IMR-90 (cell line): Measurements from ENCODE around the gene SLC16A5. TPM values are rescaled to one million over a fixed set of nuclear protein-coding genes. Genes with fewer than 3 reads are reported as not detected.

Source experiments
- ATAC-seq: fragments of 200-7000 bp; cut with Tn5 transposase; 2 replicates; pipeline ENCODE4 v1.9.1; 2020; ENCODE audit warnings: low read depth, mild to moderate bottlenecking, moderate library complexity
- BruUV-seq: library from RNA; stranded (reverse); fragments of 400-500 nt; replicated peaks from 2 replicates; lab custom pipeline; 2021; lab: Mats Ljungman, UMichigan
- CTCF ChIA-PET: fragments of 300-600 bp; formaldehyde crosslinking; extraction: SDS; loops from one replicate; lab custom pipeline; 2021; ENCODE audit warnings: antibody characterized with exemption; lab: Yijun Ruan, JAX
- POLR2A ChIA-PET: fragments of 300-600 bp; sonication (Branson Sonifier 250); formaldehyde crosslinking; loops from one replicate; lab custom pipeline; 2022; ENCODE audit warnings: antibody characterized with exemption; ENCODE audit not compliant: unreplicated experiment; lab: Charles Lee
- DNase-seq: peaks from one replicate; pipeline ENCODE4 v3.0.0; 2013
- H2AFZ ChIP-seq: replicated peaks from 2 replicates; pipeline ENCODE3; 2013; ENCODE audit warnings: low read length, mild to moderate bottlenecking; ENCODE audit not compliant: poor library complexity
- H2AK5ac ChIP-seq: 2 replicates; pipeline ENCODE4 v1.6.1; 2013; ENCODE audit warnings: low read depth, low read length, inconsistent platforms
- H2AK9ac ChIP-seq: replicated peaks from 2 replicates; pipeline ENCODE3; 2013; ENCODE audit warnings: mild to moderate bottlenecking, low read depth, low read length, moderate library complexity; ENCODE audit not compliant: poor library complexity
- H2BK120ac ChIP-seq: 2 replicates; pipeline ENCODE4 v1.6.1; 2013; ENCODE audit warnings: low read depth, low read length, inconsistent platforms
- H2BK15ac ChIP-seq: 3 replicates; pipeline ENCODE4 v1.6.1; 2013; ENCODE audit warnings: low read depth, low read length, inconsistent platforms
- H2BK20ac ChIP-seq: 2 replicates; pipeline ENCODE4 v1.6.1; 2013; ENCODE audit warnings: low read depth, mild to moderate bottlenecking, inconsistent platforms, low read length, moderate library complexity
- H2BK5ac ChIP-seq: 2 replicates; pipeline ENCODE4 v1.6.1; 2013; ENCODE audit warnings: mild to moderate bottlenecking, low read depth, low read length, inconsistent platforms; ENCODE audit not compliant: poor library complexity, severe bottlenecking
- H3K14ac ChIP-seq: replicated peaks from 2 replicates; pipeline ENCODE4 v1.6.1; 2013; ENCODE audit warnings: low read depth, low read length, inconsistent platforms
- H3K18ac ChIP-seq: 2 replicates; pipeline ENCODE4 v1.6.1; 2013; ENCODE audit warnings: low read depth, low read length, control low read depth
- H3K23ac ChIP-seq: 2 replicates; pipeline ENCODE4 v1.6.1; 2013; ENCODE audit warnings: low read depth, low read length, inconsistent platforms
- H3K27ac ChIP-seq: 2 replicates; pipeline ENCODE4 v1.5.1; 2013; ENCODE audit warnings: mild to moderate bottlenecking, control low read depth, low read length; ENCODE audit not compliant: insufficient read depth
- H3K27me3 ChIP-seq: 2 replicates; pipeline ENCODE4 v1.6.1; 2013; ENCODE audit warnings: low read length; ENCODE audit not compliant: control insufficient read depth, insufficient read depth
- H3K36me3 ChIP-seq: 2 replicates; pipeline ENCODE4 v1.6.1; 2013; ENCODE audit warnings: low read length, mixed read lengths; ENCODE audit not compliant: control insufficient read depth, insufficient read depth
- H3K4ac ChIP-seq: 2 replicates; pipeline ENCODE4 v1.6.1; 2013; ENCODE audit warnings: low read depth, low read length, inconsistent platforms
- H3K4me1 ChIP-seq: 2 replicates; pipeline ENCODE4 v1.6.1; 2013; ENCODE audit warnings: low read length, mixed read lengths; ENCODE audit not compliant: control insufficient read depth, insufficient read depth
- H3K4me2 ChIP-seq: 2 replicates; pipeline ENCODE4 v1.6.1; 2013; ENCODE audit warnings: low read depth, mild to moderate bottlenecking, control low read depth, low read length, moderate library complexity
- H3K4me3 ChIP-seq: 2 replicates; pipeline ENCODE4 v1.5.1; 2013; ENCODE audit warnings: low read depth, mild to moderate bottlenecking, control low read depth, low read length, moderate library complexity; ENCODE audit not compliant: insufficient read depth
- H3K56ac ChIP-seq: 2 replicates; pipeline ENCODE4 v1.6.1; 2013; ENCODE audit warnings: low read length, inconsistent platforms; ENCODE audit not compliant: insufficient read depth; ENCODE audit errors: extremely low read depth
- H3K79me1 ChIP-seq, 2 experiments: 2 replicates each; pipeline ENCODE4 v1.6.1; 2013; ENCODE audit warnings: low read length in 2 of 2, inconsistent platforms in 1 of 2, low read depth in 1 of 2
- H3K9ac ChIP-seq: 2 replicates; pipeline ENCODE4 v1.6.1; 2013; ENCODE audit warnings: low read depth, low read length, control low read depth
- H3K9me1 ChIP-seq: 2 replicates; pipeline ENCODE4 v1.6.1; 2013; ENCODE audit warnings: low read length, inconsistent platforms; ENCODE audit not compliant: insufficient read depth
- H3K9me3 ChIP-seq: 2 replicates; pipeline ENCODE4 v1.6.1; 2013; ENCODE audit warnings: low read length; ENCODE audit not compliant: control insufficient read depth, insufficient read depth
- H4K20me1 ChIP-seq: 2 replicates; pipeline ENCODE4 v1.6.1; 2013; ENCODE audit warnings: low read length, inconsistent platforms; ENCODE audit not compliant: insufficient read depth
- H4K5ac ChIP-seq: 2 replicates; pipeline ENCODE4 v1.6.1; 2013; ENCODE audit warnings: mild to moderate bottlenecking, low read depth, low read length, control low read depth
- H4K8ac ChIP-seq, 2 experiments: 2 replicates each; pipeline ENCODE4 v1.6.1; 2013; ENCODE audit warnings: low read depth in 2 of 2, low read length in 2 of 2, control low read depth in 1 of 2, inconsistent platforms in 1 of 2
- H4K91ac ChIP-seq: 2 replicates; pipeline ENCODE4 v1.6.1; 2013; ENCODE audit warnings: low read depth, low read length, inconsistent platforms; ENCODE audit not compliant: insufficient read depth
- BHLHE40 ChIP-seq: fragments of 150-350 bp; IDR thresholded peaks from 2 replicates; pipeline ENCODE4 v1.6.1; 2016; ENCODE audit warnings: mild to moderate bottlenecking, low read depth, low read length
- CEBPB ChIP-seq: IDR thresholded peaks from 2 replicates; pipeline ENCODE4 v1.6.1; 2012; ENCODE audit warnings: low read depth, low read length, improper control_type of control experiment
- CHD1 ChIP-seq: IDR thresholded peaks from 2 replicates; pipeline ENCODE4 v1.6.1; 2012; ENCODE audit warnings: low read depth, low read length, improper control_type of control experiment
- CTCF ChIP-seq: conservative IDR thresholded peaks from 2 replicates; pipeline ENCODE4 v1.5.1; 2012; ENCODE audit warnings: mild to moderate bottlenecking, low read depth, low read length, improper control_type of control experiment
- FOS ChIP-seq: fragments of 150-350 bp; IDR thresholded peaks from 2 replicates; pipeline ENCODE4 v1.6.1; 2016; ENCODE audit warnings: low read depth, low read length
- MAFK ChIP-seq: IDR thresholded peaks from 2 replicates; pipeline ENCODE4 v1.6.1; 2012; ENCODE audit warnings: low read depth, low read length, improper control_type of control experiment
- MAZ ChIP-seq: IDR thresholded peaks from 2 replicates; pipeline ENCODE4 v1.6.1; 2012; ENCODE audit warnings: low read depth, mild to moderate bottlenecking, low read length, improper control_type of control experiment, moderate library complexity, borderline replicate concordance
- NFE2L2 ChIP-seq: fragments of 150-350 bp; IDR thresholded peaks from 2 replicates; pipeline ENCODE4 v1.6.1; 2016; ENCODE audit warnings: low read depth, mild to moderate bottlenecking, low read length
- POLR2A ChIP-seq: IDR thresholded peaks from 2 replicates; pipeline ENCODE4 v1.6.1; 2012; ENCODE audit warnings: mild to moderate bottlenecking, low read depth, low read length
- RAD21 ChIP-seq: IDR thresholded peaks from 2 replicates; pipeline ENCODE4 v1.6.1; 2012; ENCODE audit warnings: low read length, improper control_type of control experiment
- RCOR1 ChIP-seq: IDR thresholded peaks from 2 replicates; pipeline ENCODE4 v1.6.1; 2012; ENCODE audit warnings: mild to moderate bottlenecking, low read length, improper control_type of control experiment; ENCODE audit not compliant: insufficient replicate concordance
- RFX5 ChIP-seq: IDR thresholded peaks from 2 replicates; pipeline ENCODE4 v1.8.0; 2012; ENCODE audit warnings: low read depth, mild to moderate bottlenecking, low read length, moderate library complexity
- WGBS, 2 experiments: methylation state at CpG; one replicate each; pipeline versions ENCODE4 v1.1.5 to v1.1.7; 2013; ENCODE audit warnings: missing lambda C conversion rate in 2 of 2; ENCODE audit not compliant: insufficient read length in 1 of 2; ENCODE audit errors: extremely low coverage in 2 of 2; 5-methylcytosine and 5-hydroxymethylcytosine counted together
- dilution Hi-C: fragments of 300-500 bp; cut with HindIII; formaldehyde crosslinking; loops from one replicate; pipeline ENCODE4 v1.14.3; 2018; ENCODE audit warnings: low sequenced_read_pairs; ENCODE audit not compliant: unreplicated experiment
- in situ Hi-C: fragments of 300-500 bp; cut with MboI; formaldehyde crosslinking; loops from 3 replicates; pipeline ENCODE4 v1.14.3; 2019; ENCODE audit warnings: low sequenced_read_pairs, inconsistent platforms, mixed read lengths
- intact Hi-C: fragments of 100-400 bp; cut with micrococcal nuclease; formaldehyde crosslinking; loops from 2 replicates; pipeline ENCODE4 v1.10.0; 2022
- polyA plus RNA-seq, 3 experiments: library from polyadenylated mRNA; depleted of rRNA; stranded (reverse); fragments of >200 nt; gene quantifications; 2 replicates each; pipeline ENCODE4 v1.2.3, GENCODE V29; 2012; ENCODE audit warnings: low replicate concordance in 1 of 3
- total RNA-seq: library from RNA; depleted of rRNA; stranded (reverse); fragments of >200 nt; gene quantifications from 2 replicates; pipeline ENCODE4 v1.2.3, GENCODE V29; 2012

Gene SLC16A5
- total and polyA plus RNA-seq, 2 of the 4 experiments (the other 2 are of a cell fraction) = 1.8 to 7.1 TPM

GRCh38 chr17:75075597-75076336 lies 12.0 kb upstream of the SLC16A5 start:
- H2BK5ac ChIP-seq = no peak overlapping the region
- H3K9me3 ChIP-seq = no peaks in the 10 kb centered on the region
- no peak overlapping the region for H3K18ac ChIP-seq
- H3K23ac ChIP-seq = no peak overlapping the region; the same call in 1 of the 2 replicates
- no peak overlapping the region for H2BK15ac ChIP-seq
- DNase-seq = no peak
- H3K14ac ChIP-seq = no peak overlapping the region
- in situ Hi-C loops = no loop called here
- H3K4me2 ChIP-seq = no peak overlapping the region
- dilution Hi-C loops = no loop called here
- H3K27me3 ChIP-seq = no peaks in the 10 kb centered on the region
- ChIA-PET POLR2A (no interaction called here), CTCF (no interaction called here)
- H3K56ac ChIP-seq = no peak overlapping the region
- no peak overlapping the region for H4K5ac ChIP-seq
- no peak overlapping the region for H2AK9ac ChIP-seq
- ATAC-seq = no peak
- no peaks in the 10 kb centered on the region for H3K36me3 ChIP-seq
- no peaks in the 10 kb centered on the region for H4K20me1 ChIP-seq
- no TSS peak for BruUV-seq
- no peak overlapping the region for H3K9ac ChIP-seq
- no peak overlapping the region for H3K4me3 ChIP-seq
- intact Hi-C loops = no loop called here
- H2BK120ac ChIP-seq = no peak overlapping the region
- H2BK20ac ChIP-seq = no peak overlapping the region
- TF ChIP-seq CHD1 (no peak), RAD21 (no peak), BHLHE40 (no peak), CTCF (no peak), RFX5 (no peak), MAFK (no peak), CEBPB (no peak), RCOR1 (no peak), POLR2A (no peak), FOS (no peak), MAZ (no peak), NFE2L2 (no peak)
- no peak overlapping the region for H2AFZ ChIP-seq
- no peak overlapping the region for H3K4ac ChIP-seq
- H3K4me1 ChIP-seq = peaks cover 21% of the 10 kb centered on the region
- H3K27ac ChIP-seq = no peak overlapping the region
- no peaks in the 10 kb centered on the region for H3K79me1 ChIP-seq
- H3K9me1 ChIP-seq = peaks cover 16% of the 10 kb centered on the region
- H4K8ac ChIP-seq = no peak overlapping the region
- H4K91ac ChIP-seq = no peak overlapping the region; the same call in 1 of the 2 replicates
- no CpG with 5 or more reads among the region's 4 CpGs for WGBS, 2 experiments
- no peak overlapping the region for H2AK5ac ChIP-seq
